B cell (primary cell): ENCODE results near the gene CCDC191.

Experiments
- EZH2 ChIP-seq: IDR thresholded peaks from 2 replicates; pipeline ENCODE4 v1.6.1; 2012; ENCODE audit warnings: borderline replicate concordance, low read depth, mild to moderate bottlenecking, moderate library complexity, low read length; ENCODE audit not compliant: insufficient read depth, poor library complexity, severe bottlenecking
- TF ChIP-seq, protein P1 (sequence below): fragments of 200-600 bp; IDR thresholded peaks from one replicate; pipeline ENCODE4 v1.8.0; 2022; ENCODE audit warnings: antibody characterized with exemption, mild to moderate bottlenecking

- TF ChIP-seq, protein P1, sequence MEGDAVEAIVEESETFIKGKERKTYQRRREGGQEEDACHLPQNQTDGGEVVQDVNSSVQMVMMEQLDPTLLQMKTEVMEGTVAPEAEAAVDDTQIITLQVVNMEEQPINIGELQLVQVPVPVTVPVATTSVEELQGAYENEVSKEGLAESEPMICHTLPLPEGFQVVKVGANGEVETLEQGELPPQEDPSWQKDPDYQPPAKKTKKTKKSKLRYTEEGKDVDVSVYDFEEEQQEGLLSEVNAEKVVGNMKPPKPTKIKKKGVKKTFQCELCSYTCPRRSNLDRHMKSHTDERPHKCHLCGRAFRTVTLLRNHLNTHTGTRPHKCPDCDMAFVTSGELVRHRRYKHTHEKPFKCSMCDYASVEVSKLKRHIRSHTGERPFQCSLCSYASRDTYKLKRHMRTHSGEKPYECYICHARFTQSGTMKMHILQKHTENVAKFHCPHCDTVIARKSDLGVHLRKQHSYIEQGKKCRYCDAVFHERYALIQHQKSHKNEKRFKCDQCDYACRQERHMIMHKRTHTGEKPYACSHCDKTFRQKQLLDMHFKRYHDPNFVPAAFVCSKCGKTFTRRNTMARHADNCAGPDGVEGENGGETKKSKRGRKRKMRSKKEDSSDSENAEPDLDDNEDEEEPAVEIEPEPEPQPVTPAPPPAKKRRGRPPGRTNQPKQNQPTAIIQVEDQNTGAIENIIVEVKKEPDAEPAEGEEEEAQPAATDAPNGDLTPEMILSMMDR: no peak
- TF ChIP-seq EZH2: no peak
Measured at GRCh38 chr3:114083112-114083511, 26.8 kb upstream of the CCDC191 start.
